ENCODE results near the gene CTCFL.

Gene CTCFL

DNA sequence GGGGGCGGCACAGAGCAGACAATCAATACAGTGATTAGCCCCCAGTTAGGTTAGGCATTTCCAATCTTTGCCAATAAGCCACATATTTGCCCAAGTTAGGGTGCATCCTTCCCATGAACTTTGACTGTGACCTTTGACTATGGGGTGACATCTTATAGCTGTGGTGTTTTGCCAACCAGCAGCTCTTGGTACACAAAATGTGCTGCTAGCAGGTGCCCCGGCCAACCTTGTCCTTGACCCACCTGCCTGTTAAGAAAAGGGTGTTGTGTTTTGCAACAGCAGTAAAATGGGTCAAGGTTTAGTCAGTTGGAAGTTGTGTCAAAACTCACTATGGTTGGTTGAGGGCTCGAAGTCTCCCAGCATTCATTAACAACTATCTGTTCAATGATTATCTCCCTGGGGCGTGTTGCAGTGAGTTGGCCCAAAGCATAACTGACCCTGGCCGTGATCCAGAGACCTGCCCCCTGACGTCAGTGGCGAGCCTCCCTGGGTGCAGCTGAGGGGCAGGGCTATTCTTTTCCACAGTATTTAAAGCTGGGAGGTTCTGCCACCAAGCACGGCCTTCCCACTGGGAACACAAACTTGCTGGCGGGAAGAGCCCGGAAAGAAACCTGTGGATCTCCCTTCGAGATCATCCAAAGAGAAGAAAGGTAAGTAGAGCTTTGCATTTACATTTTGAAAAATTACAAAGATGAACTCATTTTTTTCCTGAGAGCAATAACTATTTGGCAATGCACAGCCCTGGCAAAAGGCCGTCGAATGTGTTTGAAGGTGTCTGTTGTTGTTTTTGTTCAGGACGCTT lies 35.8 kb upstream of the CTCFL start, which contains the start of gene PCK1:
PCK1 (plus strand) TSS at position 557 of the 802 bp plus-strand sequence. CDS start 302 bp downstream, outside the sequence.
- no peak for DNase-seq (ENCODE audit: low read depth in 2 of 2)

DNA sequence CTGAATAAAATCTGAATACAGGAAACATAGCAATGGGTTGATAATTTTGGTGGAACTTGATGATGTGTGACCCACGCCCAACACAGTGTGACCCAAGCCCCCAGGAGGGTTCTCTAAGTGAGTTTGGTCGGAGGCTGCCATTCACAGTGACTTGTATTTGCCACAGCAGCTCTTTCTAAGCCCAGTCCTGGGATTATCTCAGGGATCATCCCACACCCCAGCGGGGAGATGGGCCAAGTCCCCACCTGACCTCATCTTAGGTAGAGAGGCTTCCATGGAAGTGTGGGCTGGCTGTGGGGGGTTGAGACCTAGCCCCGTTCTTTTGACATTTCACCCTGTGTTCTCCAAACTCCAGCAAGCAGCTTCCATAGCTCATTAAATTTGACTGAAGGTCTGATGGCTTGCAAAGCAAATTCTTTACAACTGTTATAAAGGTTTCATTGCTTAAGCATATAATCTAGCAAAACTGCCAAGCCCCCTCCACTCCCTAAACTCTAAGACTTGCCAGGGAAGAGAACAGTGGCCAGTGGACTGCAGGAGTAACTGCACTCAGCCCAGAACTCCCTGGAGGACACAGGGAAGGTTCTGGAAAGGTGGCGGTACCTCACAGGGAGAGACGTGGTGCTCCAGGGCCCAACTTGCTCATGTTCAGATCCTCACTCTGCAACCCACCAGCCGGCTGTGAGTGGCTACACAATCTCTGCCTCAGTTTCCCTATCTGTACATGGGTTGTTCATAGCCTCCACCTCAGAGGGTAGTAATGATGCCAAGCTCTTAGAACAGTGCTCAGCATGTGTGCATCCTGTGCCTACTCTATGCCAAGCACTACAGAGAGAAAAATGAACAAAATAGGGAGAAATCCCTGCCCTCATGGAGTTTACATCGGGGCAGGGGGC lies 35.0 kb upstream of the CTCFL start:
- no peak for DNase-seq (ENCODE audit: low read depth in 2 of 2)

DNA sequence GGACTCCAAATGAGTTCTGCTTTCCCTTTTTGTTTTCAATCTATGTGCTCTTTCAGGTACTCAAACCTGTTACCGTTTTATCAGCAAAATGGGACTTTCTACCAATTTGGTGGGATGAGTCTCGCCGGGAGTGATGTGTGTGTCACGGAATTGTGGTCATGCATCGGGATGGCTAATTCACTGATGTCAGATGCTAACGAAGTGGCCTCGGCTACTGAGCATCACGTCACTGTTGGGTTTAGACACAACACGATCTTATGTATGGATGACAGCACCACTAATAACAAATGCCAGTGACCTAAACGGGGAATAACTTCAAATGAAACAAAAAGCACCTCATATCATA lies 34.3 kb upstream of the CTCFL start:
- DNase-seq (ENCODE audit: low read depth in 2 of 2), result no peak

- no peak for DNase-seq (ENCODE audit: low read depth in 2 of 2)
These were observed 33.8 kb upstream of the CTCFL start for GRCh38 chr20:57558614-57559288.

GRCh38 chr20:57557926-57558613 lies 33.1 kb upstream of the CTCFL start:
- no peak for DNase-seq (ENCODE audit: low read depth in 2 of 2)

- DNase-seq (ENCODE audit: low read depth in 2 of 2), result no peak
These were observed 32.0 kb upstream of the CTCFL start for GRCh38 chr20:57556980-57557274.

- no peak for DNase-seq (ENCODE audit: low read depth in 2 of 2)
These were observed 30.7 kb upstream of the CTCFL start for GRCh38 chr20:57555457-57556184.

DNA sequence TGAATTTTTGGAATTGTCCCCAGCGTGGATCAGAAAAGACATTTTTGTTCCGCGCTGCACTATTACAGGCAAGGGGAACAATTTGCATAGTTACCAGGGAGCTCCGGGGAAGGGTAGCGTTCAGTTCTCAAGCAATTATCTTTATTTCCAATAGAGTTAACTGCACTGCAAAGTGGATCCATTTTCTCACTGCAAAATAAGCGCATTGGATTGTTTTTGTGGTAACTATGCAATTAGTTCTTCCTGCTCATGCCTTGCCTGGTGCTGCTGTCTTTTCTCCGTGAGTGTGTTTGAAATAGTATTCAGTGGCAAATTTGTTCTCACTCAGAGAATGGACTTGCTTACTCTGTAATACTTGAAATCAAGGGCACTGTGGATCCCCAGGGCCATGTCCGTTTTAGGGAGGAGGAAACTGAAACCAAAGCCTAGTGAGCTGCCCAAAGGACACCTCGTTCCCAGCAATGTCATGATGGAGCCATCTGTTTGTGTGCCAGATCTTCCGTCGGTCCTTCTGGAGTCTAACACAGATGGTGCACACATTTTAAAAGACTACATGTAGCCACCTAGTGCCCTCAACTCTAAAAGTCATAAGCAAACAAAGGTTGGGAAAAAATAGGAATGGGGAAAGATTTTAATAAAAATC lies 28.6 kb upstream of the CTCFL start:
- no peak for DNase-seq (ENCODE audit: low read depth in 2 of 2)

DNA sequence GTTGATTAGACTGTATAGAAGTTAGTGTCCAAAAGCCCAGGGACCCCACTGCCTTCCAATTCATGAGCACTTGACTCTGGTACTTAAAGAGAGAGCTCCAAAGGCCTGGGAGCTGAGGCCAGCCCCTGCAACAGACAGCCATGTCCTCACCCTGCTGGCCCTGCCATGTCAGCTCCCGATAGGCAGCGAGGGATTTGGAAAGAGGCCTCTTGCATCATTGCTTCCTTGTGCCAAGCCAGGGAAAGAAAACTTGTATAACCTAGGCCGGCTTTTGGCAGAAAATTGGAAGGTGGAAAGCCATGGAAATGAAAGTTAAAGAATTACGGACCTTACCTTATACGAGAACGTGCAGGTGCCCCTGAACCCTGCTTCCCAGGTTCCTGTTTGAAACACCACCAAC lies 27.5 kb upstream of the CTCFL start:
- DNase-seq (ENCODE audit: low read depth in 2 of 2), result no peak

- DNase-seq (ENCODE audit: low read depth in 2 of 2), result no peak
These were observed 23.5 kb upstream of the CTCFL start for GRCh38 chr20:57548177-57549058.

DNA sequence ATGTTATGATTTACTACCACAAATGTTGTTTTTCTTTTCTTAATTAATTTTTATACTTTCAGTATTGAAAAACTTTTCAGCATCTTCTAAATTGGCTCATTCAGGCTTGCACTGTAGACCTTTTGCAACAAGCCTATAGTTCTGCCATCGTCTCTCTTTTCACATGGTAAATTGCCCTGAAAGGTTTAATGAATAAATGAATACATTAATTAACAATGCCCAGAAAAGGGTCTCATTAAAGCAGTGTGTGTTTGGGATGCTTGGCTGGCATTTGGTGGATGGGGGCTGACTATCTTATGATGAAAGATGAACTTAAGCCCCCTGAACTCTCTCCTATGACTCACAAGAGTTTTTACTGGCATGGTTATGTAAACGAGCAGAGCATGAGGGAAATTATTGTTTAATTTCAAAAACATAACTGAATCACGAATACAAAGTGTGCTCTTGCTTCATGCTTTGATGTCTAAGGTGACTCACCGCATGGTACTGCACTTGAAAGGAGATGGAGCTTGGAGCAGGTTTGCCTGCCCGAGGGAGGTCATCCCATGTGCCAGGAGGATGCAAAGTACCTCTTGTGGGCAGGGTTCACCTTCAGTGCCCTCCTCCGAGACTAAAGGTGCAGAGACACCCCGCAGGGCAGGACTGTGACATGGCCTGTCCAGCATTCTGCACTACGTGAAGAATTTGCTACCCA lies 22.2 kb upstream of the CTCFL start:
- no peak for DNase-seq (ENCODE audit: low read depth in 2 of 2)

DNA sequence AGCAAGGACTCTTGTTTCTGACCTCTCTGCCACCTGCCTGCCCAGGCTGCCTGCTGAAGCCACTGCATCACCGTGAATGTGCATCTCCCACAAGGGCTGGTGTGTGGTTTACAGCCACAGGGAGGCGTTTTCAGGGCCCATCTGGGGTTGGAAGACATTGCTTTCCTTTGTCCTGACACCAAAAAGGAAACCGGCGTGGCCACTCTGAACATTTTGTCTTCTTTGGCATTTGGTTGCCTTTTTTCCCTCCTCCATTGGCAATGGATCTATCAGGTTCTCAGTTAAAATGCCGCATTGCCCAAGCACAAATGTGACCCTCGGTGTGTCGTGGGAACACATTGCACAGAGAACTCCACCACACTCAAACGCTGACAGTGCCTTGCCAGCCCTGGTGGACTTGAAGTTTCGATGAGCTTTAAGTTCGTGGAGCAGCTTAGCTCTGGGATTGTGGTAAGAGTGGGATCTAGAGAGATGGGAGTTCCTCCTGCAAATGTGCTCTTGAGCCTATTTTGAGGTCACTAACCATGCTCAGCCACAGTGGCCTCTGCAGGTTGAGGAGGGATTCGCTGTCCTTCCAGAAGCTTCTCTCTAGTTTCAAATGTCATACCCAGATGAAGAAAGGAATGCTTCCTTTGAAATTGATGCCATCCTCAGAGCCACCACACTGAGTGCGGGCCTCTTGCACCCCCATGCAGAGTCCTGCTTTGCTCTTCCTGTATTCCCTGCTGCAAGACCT lies 21.2 kb upstream of the CTCFL start:
- DNase-seq (ENCODE audit: low read depth in 2 of 2), result no peak

DNA sequence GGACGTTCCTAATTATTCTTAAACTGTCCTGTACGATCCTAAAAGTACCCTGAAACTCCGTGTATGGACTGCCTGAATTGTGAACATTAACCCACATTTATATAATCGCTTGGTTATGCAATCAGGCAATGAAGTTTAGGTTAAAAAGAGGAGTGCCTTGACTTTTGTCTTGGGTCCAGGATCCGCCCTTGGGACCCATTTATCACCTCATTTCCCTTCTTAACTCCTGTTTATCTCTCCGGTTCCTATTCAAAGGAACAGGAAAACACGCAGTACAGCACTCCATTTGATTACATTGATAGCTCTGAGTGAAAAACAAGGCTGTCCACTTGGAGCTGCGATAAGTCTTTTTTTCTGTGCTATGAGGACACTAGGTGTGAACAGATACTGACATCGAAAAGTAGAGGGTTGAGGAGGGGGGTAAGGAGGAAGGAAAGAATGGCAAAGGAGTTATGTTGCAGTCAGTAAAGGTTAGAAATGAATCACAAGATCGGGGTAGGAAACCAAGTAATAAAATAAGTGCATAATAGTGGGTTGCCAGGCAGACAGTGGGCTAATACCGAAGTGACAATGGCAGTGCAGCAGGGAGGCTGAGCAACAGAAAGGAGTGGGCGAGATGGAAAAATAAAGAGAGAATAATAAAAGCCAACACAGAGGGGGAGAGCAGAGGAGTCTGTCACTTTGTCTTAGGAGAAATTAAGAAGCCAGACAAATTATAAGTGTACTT lies 20.1 kb upstream of the CTCFL start:
- DNase-seq (ENCODE audit: low read depth in 2 of 2), result no peak

DNA sequence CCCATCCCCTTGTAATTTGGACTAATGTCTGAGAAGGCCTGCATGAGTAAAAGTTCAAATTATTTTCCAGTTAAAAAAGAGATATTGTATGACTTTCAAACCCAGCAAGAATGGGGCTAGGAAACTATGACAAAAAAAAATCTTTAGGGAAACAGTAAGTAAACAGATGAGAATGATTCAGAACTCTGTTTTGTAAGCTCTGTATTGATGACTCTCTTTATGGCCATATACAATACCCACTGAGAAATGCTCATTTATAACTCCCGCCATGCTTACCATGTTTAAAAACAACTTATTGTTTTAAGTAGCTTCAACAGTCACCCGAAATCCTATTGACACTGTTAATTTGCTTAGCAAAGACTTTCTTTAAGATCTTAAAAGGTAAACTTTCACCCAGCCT lies 18.8 kb upstream of the CTCFL start:
- no peak for DNase-seq (ENCODE audit: low read depth in 2 of 2)

DNA sequence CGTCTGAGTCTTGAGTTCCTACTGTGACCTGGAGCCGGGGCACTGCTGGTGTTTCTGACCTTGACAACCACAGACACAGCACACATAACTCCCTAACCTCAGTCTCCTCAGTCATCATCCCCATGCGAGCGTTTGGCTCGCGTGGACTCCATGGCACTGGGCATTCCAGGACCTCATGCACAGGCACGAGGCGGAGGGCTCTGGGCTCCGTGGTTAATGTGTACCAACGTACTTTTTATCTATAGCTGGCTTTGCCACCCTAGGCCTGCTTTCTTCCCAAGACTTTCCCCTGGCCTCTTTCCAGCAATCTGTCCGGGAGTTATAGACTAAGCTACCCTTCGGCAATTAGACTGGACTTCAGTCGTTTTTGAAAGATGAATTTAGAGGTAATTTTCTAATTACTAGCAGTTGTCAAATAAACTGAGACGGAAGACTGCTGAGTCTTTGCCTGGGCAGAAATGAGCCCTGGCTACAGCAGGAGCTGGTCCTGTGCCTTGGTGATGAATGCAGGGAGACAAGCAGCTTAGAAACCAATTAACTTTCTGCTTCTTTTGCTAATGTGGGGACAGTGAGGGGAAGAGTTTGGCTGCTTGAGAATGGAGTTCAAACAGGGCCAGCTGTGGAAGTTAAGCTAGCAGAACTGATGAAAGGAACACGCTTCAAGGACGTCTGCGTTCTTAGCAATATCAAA lies 16.1 kb upstream of the CTCFL start:
- DNase-seq (ENCODE audit: low read depth in 2 of 2), result no peak

GRCh38 chr20:57539889-57540288 lies 14.9 kb upstream of the CTCFL start:
- DNase-seq (ENCODE audit: low read depth in 2 of 2), result no peak

DNA sequence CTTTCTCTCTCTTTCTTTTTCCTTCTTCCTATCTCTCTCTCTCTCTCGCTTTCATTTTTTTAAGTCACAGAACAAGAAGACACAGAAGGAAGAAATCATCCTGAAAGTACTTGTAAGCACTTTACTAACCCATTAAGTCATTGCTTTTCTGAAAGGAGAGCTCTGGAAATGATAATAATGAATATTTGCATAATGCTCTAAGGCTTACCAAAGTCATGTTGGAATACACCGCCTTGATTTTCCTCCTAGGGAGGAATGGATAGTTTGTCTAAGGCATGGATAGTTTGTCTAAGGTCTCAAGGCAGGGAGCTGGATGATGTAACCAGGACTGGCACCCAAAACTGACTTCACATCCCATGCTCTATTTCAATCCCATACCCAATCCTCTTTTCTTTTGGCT lies 12.9 kb upstream of the CTCFL start:
- DNase-seq (ENCODE audit: low read depth in 2 of 2), result no peak
